ENCODE measurements around the gene CCDC92. TPM values are rescaled to one million over a fixed set of nuclear protein-coding genes. Genes with fewer than 3 reads are reported as not detected.

Gene CCDC92
- total and polyA plus RNA-seq, 2 of the 13 experiments (the other 11 are each of a cell fraction or from before 2014, with no cell fraction given): 5.4 to 14.7 TPM

GRCh38 chr12:123924539-123924938 is 48.1 kb downstream of the CCDC92 start (continued):
- no peak for TF ChIP-seq ZNF646 (CRISPR knock-in tag; IDR thresholded peaks at IDR 0.05)
- no peak for TF ChIP-seq ARID2 (CRISPR knock-in tag; IDR thresholded peaks at IDR 0.05; ENCODE audit: borderline replicate concordance)
- no peak for TF ChIP-seq FOXJ3 (CRISPR knock-in tag; IDR thresholded peaks at IDR 0.05; ENCODE audit: borderline replicate concordance)
- no peak for TF ChIP-seq ZNF614 (CRISPR knock-in tag; IDR thresholded peaks at IDR 0.05; ENCODE audit: borderline replicate concordance)
- no peak for TF ChIP-seq PHF20 (CRISPR knock-in tag; IDR thresholded peaks at IDR 0.05)
- TF ChIP-seq ZBTB49 (CRISPR knock-in tag; IDR thresholded peaks at IDR 0.05; ENCODE audit: borderline replicate concordance): no peak

All from HepG2 (cell line).